Left renal cortex interstitium (tissue), 4 donors: ENCODE measurements around the gene GPT2. TPM values are rescaled to one million over a fixed set of nuclear protein-coding genes. Genes with fewer than 3 reads are reported as not detected.
"Not testable (repeated sequence)": the region's sequence is repeated elsewhere in the genome, so short reads cannot be mapped to it uniquely, and the experiment has no call there.

Experiments used
- DNase-seq, 4 donors: peaks; one replicate each; pipeline ENCODE4 v3.0.0-alpha.2; 2013; ENCODE audit warnings: low read depth in 4 of 4, low spot score in 2 of 4, missing footprints in 1 of 4
- polyA plus RNA-seq, 4 donors: library from polyadenylated mRNA; unstranded; fragments of 120-200 nt; gene quantifications; one replicate each; pipeline ENCODE4 v1.2.1, GENCODE V29; 2013; ENCODE audit not compliant: insufficient read length in 4 of 4

Gene GPT2
- polyA plus RNA-seq, 4 donors = 23.4 to 36.9 (median 28.8) TPM

- DNase-seq = no peak
Measured at GRCh38 chr16:46918400-46918799, 34.2 kb downstream of the GPT2 start.

GRCh38 chr16:46918905-46919792, 35.0 kb downstream of the GPT2 start:
- no peak for DNase-seq

GRCh38 chr16:46920402-46921068, 36.4 kb downstream of the GPT2 start:
- DNase-seq = no peak

GRCh38 chr16:46922239-46922638, 38.1 kb downstream of the GPT2 start:
- DNase-seq = no peak

GRCh38 chr16:46923513-46924295, 39.5 kb downstream of the GPT2 start:
- DNase-seq = no peak

- no peak for DNase-seq
Measured at GRCh38 chr16:46924402-46924801, 40.2 kb downstream of the GPT2 start.

- no peak for DNase-seq
Measured at GRCh38 chr16:46926470-46927225, 42.5 kb downstream of the GPT2 start.

GRCh38 chr16:46927273-46927672, 43.1 kb downstream of the GPT2 start:
- no peak for DNase-seq

- DNase-seq = no peak
Measured at GRCh38 chr16:46928811-46929210, 44.6 kb downstream of the GPT2 start.

GRCh38 chr16:46929378-46930332, 45.5 kb downstream of the GPT2 start:
- DNase-seq = peak in 1 of 4 donors; percentile 27

- DNase-seq = no peak
Measured at GRCh38 chr16:46930861-46931260, 46.7 kb downstream of the GPT2 start.

- no peak for DNase-seq
Measured at GRCh38 chr16:46932802-46933201, 48.6 kb downstream of the GPT2 start.

- DNase-seq = no peak
Measured at GRCh38 chr16:46937536-46937935, 53.4 kb downstream of the GPT2 start.

GRCh38 chr16:46944713-46945112, 60.6 kb downstream of the GPT2 start:
- not testable (repeated sequence) for DNase-seq

- DNase-seq = peak in 1 of 4 donors; percentile 33
Measured at GRCh38 chr16:46947900-46948547, 63.9 kb downstream of the GPT2 start.

GRCh38 chr16:46948548-46949166, 64.5 kb downstream of the GPT2 start:
- no peak for DNase-seq

- no peak for DNase-seq
Measured at GRCh38 chr16:46949241-46949892, 65.2 kb downstream of the GPT2 start.

GRCh38 chr16:46950009-46950408, 65.8 kb downstream of the GPT2 start:
- DNase-seq = no peak
